TTC549 (cell line): Measurements from ENCODE around the gene UTF1.

Source experiments
- FAIRE-seq: peaks from 2 replicates; lab custom pipeline; 2012; peaks lifted over from hg19 to GRCh38; lab: Jason Lieb, UNC

UTF1 gene

GRCh38 chr10:133247681-133248333 is 17.8 kb downstream of the UTF1 start:
- no peak for FAIRE-seq

GRCh38 chr10:133248334-133248715 is 18.3 kb downstream of the UTF1 start:
- no peak for FAIRE-seq

GRCh38 chr10:133249094-133249780 is 19.2 kb downstream of the UTF1 start:
- no peak for FAIRE-seq

- no peak for FAIRE-seq
Observed at GRCh38 chr10:133249975-133250754, 20.1 kb downstream of the UTF1 start.

- FAIRE-seq, result no peak
Observed at GRCh38 chr10:133251388-133252222, 21.6 kb downstream of the UTF1 start.

GRCh38 chr10:133252223-133252552 is 22.2 kb downstream of the UTF1 start:
- FAIRE-seq, result no peak

GRCh38 chr10:133253361-133253955 is 23.4 kb downstream of the UTF1 start:
- no peak for FAIRE-seq

GRCh38 chr10:133254421-133255120 is 24.6 kb downstream of the UTF1 start:
- no peak for FAIRE-seq

- FAIRE-seq, result no peak
Observed at GRCh38 chr10:133255323-133255722, 25.3 kb downstream of the UTF1 start.

- FAIRE-seq, result no peak
Observed at GRCh38 chr10:133257489-133258065, 27.6 kb downstream of the UTF1 start.

GRCh38 chr10:133258066-133258817 is 28.2 kb downstream of the UTF1 start:
- FAIRE-seq, result no peak

GRCh38 chr10:133258818-133259601 is 29.0 kb downstream of the UTF1 start:
- no peak for FAIRE-seq

GRCh38 chr10:133259602-133259989 is 29.6 kb downstream of the UTF1 start:
- FAIRE-seq, result no peak

- FAIRE-seq, result no peak
Observed at GRCh38 chr10:133260895-133261725, 31.1 kb downstream of the UTF1 start.

- FAIRE-seq, result no peak
Observed at GRCh38 chr10:133261726-133262325, 31.8 kb downstream of the UTF1 start.

GRCh38 chr10:133262696-133263095 is 32.7 kb downstream of the UTF1 start:
- FAIRE-seq, result no peak

GRCh38 chr10:133263674-133264073 is 33.7 kb downstream of the UTF1 start:
- FAIRE-seq, result no peak

GRCh38 chr10:133264461-133264860 is 34.4 kb downstream of the UTF1 start:
- FAIRE-seq, result no peak
